A549 (cell line): ENCODE measurements around the gene OR52N2. TPM values are rescaled to one million over a fixed set of nuclear protein-coding genes. Genes with fewer than 3 reads are reported as not detected.

Experiments
- ATAC-seq, 2 experiments: fragments of 200-7000 bp in 1 of 2; fragments of >200 bp in 1 of 2; cut with Nextera tagmentation in 1 of 2; cut with Tn5 transposase in 1 of 2; 3 replicates each; pipeline versions ENCODE4 v1.8.0 to v1.9.1; 2018 to 2020; ENCODE audit warnings: mild to moderate bottlenecking in 1 of 2, moderate library complexity in 1 of 2
- CTCF ChIA-PET: fragments of 300-600 bp; sonication (Branson Sonifier 250); formaldehyde crosslinking; extraction: SDS; loops from one replicate; lab custom pipeline; 2021; ENCODE audit warnings: antibody characterized with exemption, inconsistent platforms; lab: Yijun Ruan, JAX
- POLR2A ChIA-PET: fragments of 350-600 bp; formaldehyde crosslinking; extraction: SDS; loops from one replicate; lab custom pipeline; 2021; ENCODE audit warnings: antibody characterized with exemption, inconsistent platforms; lab: Yijun Ruan, JAX
- DNase-seq, 2 experiments: peaks; one replicate each; pipeline versions ENCODE4 v3.0.0 to v3.0.0-alpha.2; 2011 to 2016; ENCODE audit warnings: low read depth in 1 of 2, low spot score in 1 of 2
- FAIRE-seq: peaks from 2 replicates; lab custom pipeline; 2011; peaks lifted over from hg19 to GRCh38; lab: Jason Lieb, UNC
- H3K27ac ChIP-seq, 2 experiments: fragments of >200 bp; sonication (Bioruptor Twin); formaldehyde crosslinking; 3 replicates each; pipeline ENCODE4 v1.5.1; 2016 to 2017
- H3K4me1 ChIP-seq: fragments of >200 bp; sonication (Bioruptor Twin); formaldehyde crosslinking; 3 replicates; pipeline ENCODE4 v1.6.1; 2016
- H3K4me2 ChIP-seq: fragments of >200 bp; sonication (Bioruptor Twin); formaldehyde crosslinking; 3 replicates; pipeline ENCODE4 v1.6.1; 2016
- H3K4me3 ChIP-seq: fragments of >200 bp; sonication (Bioruptor Twin); formaldehyde crosslinking; 3 replicates; pipeline ENCODE4 v1.5.1; 2016
- H3K9me3 ChIP-seq: fragments of >200 bp; sonication (Bioruptor Twin); formaldehyde crosslinking; 3 replicates; pipeline ENCODE4 v1.6.1; 2016
- BCL3 ChIP-seq: fragments of >200 bp; sonication (Bioruptor Twin); formaldehyde crosslinking; IDR thresholded peaks from 3 replicates; pipeline ENCODE4 v1.6.1; 2016
- CBX2 ChIP-seq: fragments of 200-600 bp; sonication (generic); IDR thresholded peaks from 2 replicates; pipeline ENCODE4 v1.6.1; 2016; ENCODE audit warnings: low read depth, mild to moderate bottlenecking, borderline replicate concordance
- EP300 ChIP-seq, 2 experiments: fragments of >200 bp; sonication (Bioruptor Twin); formaldehyde crosslinking; IDR thresholded peaks; 2 replicates in 1 of 2; 3 replicates in 1 of 2; pipeline ENCODE4 v1.6.1; 2016 to 2017
- FOSB ChIP-seq: fragments of 250-450 bp; sonication (Bioruptor Pico); IDR thresholded peaks from 2 replicates; pipeline ENCODE4 v1.5.0; 2020; ENCODE audit warnings: mild to moderate bottlenecking, moderate library complexity
- HEYL ChIP-seq: fragments of 250-450 bp; sonication (Bioruptor Pico); IDR thresholded peaks from 2 replicates; pipeline ENCODE4 v1.8.0; 2021; ENCODE audit warnings: mild to moderate bottlenecking, moderate library complexity
- KDM5A ChIP-seq: fragments of 200-600 bp; sonication (generic); IDR thresholded peaks from 2 replicates; pipeline ENCODE4 v1.6.1; 2016; ENCODE audit warnings: antibody characterized with exemption, mild to moderate bottlenecking
- MAFK ChIP-seq: fragments of 450-650 bp; IDR thresholded peaks from 2 replicates; pipeline ENCODE4 v1.6.1; 2014; ENCODE audit not compliant: partially characterized antibody
- MAX ChIP-seq: IDR thresholded peaks from 2 replicates; pipeline ENCODE4 v1.6.1; 2012
- MYC ChIP-seq: IDR thresholded peaks from 2 replicates; pipeline ENCODE4 v1.6.1; 2012; ENCODE audit warnings: mild to moderate bottlenecking, inconsistent platforms, low read length, improper control_type of control experiment, borderline replicate concordance
- PHF8 ChIP-seq: fragments of 200-600 bp; sonication (generic); IDR thresholded peaks from 2 replicates; pipeline ENCODE4 v1.6.1; 2016; ENCODE audit warnings: low read depth, mild to moderate bottlenecking, antibody characterized with exemption, moderate library complexity, borderline replicate concordance
- POLR2A ChIP-seq: IDR thresholded peaks from 2 replicates; pipeline ENCODE4 v1.6.1; 2012; ENCODE audit warnings: mild to moderate bottlenecking, low read length
- RAD21 ChIP-seq, 2 experiments: fragments of >200 bp in 1 of 2; sonication (Bioruptor Twin) in 1 of 2; formaldehyde crosslinking in 1 of 2; IDR thresholded peaks in 1 of 2; conservative IDR thresholded peaks in 1 of 2; 2 replicates in 1 of 2; 3 replicates in 1 of 2; pipeline ENCODE4 v1.6.1; 2012 to 2018; ENCODE audit warnings: inconsistent platforms in 1 of 2
- RCOR1 ChIP-seq: fragments of 150-350 bp; IDR thresholded peaks from 2 replicates; pipeline ENCODE4 v1.6.1; 2014; ENCODE audit warnings: antibody characterized with exemption, low read length, low read depth
- SMC3 ChIP-seq: fragments of >200 bp; sonication (Bioruptor Twin); formaldehyde crosslinking; IDR thresholded peaks from 3 replicates; pipeline ENCODE4 v1.6.1; 2018; ENCODE audit warnings: inconsistent platforms
- ZFP36 ChIP-seq: fragments of 450-650 bp; IDR thresholded peaks from 2 replicates; pipeline ENCODE4 v1.6.1; 2014; ENCODE audit warnings: borderline replicate concordance; ENCODE audit not compliant: partially characterized antibody
- WGBS: methylation state at CpG from one replicate; pipeline ENCODE4 v1.1.6; 2017; ENCODE audit errors: missing lambda C conversion rate; 5-methylcytosine and 5-hydroxymethylcytosine counted together
- polyA minus RNA-seq: library from RNA; depleted of rRNA, polyadenylated mRNA; stranded (reverse); fragments of >200 nt; gene quantifications from 2 replicates; pipeline ENCODE4 v1.2.3, GENCODE V29; 2011; rRNA and poly(A)+ RNA removed
- polyA plus RNA-seq, 4 experiments: library from polyadenylated mRNA; depleted of rRNA in 3 of 4; stranded (reverse); fragments of >200 nt; fragmentation: RNase III in 1 of 4; extraction: RNeasy Plus Mini Kit Qiagen cat#74134 plus additional on column Dnase treatment in 1 of 4; gene quantifications; 2 replicates in 3 of 4; 3 replicates in 1 of 4; pipeline ENCODE4 v1.2.3, GENCODE V29; 2011 to 2017
- TF ChIP-seq, protein P1 (sequence below): fragments of 200-600 bp; sonication (generic); IDR thresholded peaks from 2 replicates; pipeline ENCODE4 v1.6.1; 2016; ENCODE audit warnings: antibody characterized with exemption, mild to moderate bottlenecking, moderate library complexity
- TF ChIP-seq, protein P2 (sequence below): fragments of 450-650 bp; IDR thresholded peaks from 2 replicates; pipeline ENCODE4 v1.6.1; 2014; ENCODE audit warnings: antibody characterized with exemption
- TF ChIP-seq, protein P3 (sequence below): fragments of >200 bp; sonication (Bioruptor Twin); formaldehyde crosslinking; IDR thresholded peaks from 3 replicates; pipeline ENCODE4 v1.5.1; 2016
- TF ChIP-seq, protein P4 (sequence below): fragments of 250-450 bp; sonication (Bioruptor Pico); IDR thresholded peaks from 2 replicates; pipeline ENCODE4 v1.5.0; 2021; ENCODE audit warnings: mild to moderate bottlenecking, moderate library complexity, borderline replicate concordance

The OR52N2 gene
- polyA plus RNA-seq (2011; rRNA removed) (not detected in 2 replicates), polyA plus RNA-seq (2017; fragmentation: RNase III; extraction: RNeasy Plus Mini Kit Qiagen cat#74134 plus additional on column Dnase treatment) (not detected in 3 replicates), polyA minus RNA-seq (not detected in 2 replicates)
- polyA plus RNA-seq (2012; cell fraction: cytosol; rRNA removed), result not detected in 2 replicates
- polyA plus RNA-seq (2012; cell fraction: nucleus; rRNA removed), result not detected in 2 replicates

- H3K27ac ChIP-seq, result peak within 1 kb of the TSS in 1 of 2 experiments; percentile 39; a peak in 3 of 6 replicates
- 0% methylated on average over 20 of the region's 24 CpGs for WGBS
- peak within 1 kb of the TSS; percentile 45 for H3K4me3 ChIP-seq
- ATAC-seq (peak; percentile 98 to 99), DNase-seq (peak; percentile 20 to 70), FAIRE-seq (peak; percentile 28)
- H3K9me3 ChIP-seq, result no peaks in the 10 kb centered on the region
- ChIA-PET POLR2A (no interaction called here), CTCF (interaction anchor here (0.9 to 1.3 kb wide), 7 partner anchors 13 to 195 kb away, joined by 3 to 4 read pairs (median 3); partner anchors contain the start of genes OR52N5 and OR56B1)
- H3K4me1 ChIP-seq, result no peaks in the 10 kb centered on the region
- H3K4me2 ChIP-seq, result peak within 1 kb of the TSS; percentile 92
- no peak for TF ChIP-seq CBX2
- no peak for TF ChIP-seq PHF8
- no peak for TF ChIP-seq HEYL (CRISPR knock-in tag)
- TF ChIP-seq BCL3, result no peak
- TF ChIP-seq, protein P1, sequence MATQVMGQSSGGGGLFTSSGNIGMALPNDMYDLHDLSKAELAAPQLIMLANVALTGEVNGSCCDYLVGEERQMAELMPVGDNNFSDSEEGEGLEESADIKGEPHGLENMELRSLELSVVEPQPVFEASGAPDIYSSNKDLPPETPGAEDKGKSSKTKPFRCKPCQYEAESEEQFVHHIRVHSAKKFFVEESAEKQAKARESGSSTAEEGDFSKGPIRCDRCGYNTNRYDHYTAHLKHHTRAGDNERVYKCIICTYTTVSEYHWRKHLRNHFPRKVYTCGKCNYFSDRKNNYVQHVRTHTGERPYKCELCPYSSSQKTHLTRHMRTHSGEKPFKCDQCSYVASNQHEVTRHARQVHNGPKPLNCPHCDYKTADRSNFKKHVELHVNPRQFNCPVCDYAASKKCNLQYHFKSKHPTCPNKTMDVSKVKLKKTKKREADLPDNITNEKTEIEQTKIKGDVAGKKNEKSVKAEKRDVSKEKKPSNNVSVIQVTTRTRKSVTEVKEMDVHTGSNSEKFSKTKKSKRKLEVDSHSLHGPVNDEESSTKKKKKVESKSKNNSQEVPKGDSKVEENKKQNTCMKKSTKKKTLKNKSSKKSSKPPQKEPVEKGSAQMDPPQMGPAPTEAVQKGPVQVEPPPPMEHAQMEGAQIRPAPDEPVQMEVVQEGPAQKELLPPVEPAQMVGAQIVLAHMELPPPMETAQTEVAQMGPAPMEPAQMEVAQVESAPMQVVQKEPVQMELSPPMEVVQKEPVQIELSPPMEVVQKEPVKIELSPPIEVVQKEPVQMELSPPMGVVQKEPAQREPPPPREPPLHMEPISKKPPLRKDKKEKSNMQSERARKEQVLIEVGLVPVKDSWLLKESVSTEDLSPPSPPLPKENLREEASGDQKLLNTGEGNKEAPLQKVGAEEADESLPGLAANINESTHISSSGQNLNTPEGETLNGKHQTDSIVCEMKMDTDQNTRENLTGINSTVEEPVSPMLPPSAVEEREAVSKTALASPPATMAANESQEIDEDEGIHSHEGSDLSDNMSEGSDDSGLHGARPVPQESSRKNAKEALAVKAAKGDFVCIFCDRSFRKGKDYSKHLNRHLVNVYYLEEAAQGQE, result no peak
- TF ChIP-seq RAD21 (conservative IDR thresholded peaks at IDR 0.05 in 1 of 2, IDR thresholded peaks at IDR 0.05 in 1 of 2), result peak; percentile 95 to 96
- TF ChIP-seq, protein P2, sequence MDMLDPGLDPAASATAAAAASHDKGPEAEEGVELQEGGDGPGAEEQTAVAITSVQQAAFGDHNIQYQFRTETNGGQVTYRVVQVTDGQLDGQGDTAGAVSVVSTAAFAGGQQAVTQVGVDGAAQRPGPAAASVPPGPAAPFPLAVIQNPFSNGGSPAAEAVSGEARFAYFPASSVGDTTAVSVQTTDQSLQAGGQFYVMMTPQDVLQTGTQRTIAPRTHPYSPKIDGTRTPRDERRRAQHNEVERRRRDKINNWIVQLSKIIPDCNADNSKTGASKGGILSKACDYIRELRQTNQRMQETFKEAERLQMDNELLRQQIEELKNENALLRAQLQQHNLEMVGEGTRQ, result no peak
- TF ChIP-seq, protein P3, sequence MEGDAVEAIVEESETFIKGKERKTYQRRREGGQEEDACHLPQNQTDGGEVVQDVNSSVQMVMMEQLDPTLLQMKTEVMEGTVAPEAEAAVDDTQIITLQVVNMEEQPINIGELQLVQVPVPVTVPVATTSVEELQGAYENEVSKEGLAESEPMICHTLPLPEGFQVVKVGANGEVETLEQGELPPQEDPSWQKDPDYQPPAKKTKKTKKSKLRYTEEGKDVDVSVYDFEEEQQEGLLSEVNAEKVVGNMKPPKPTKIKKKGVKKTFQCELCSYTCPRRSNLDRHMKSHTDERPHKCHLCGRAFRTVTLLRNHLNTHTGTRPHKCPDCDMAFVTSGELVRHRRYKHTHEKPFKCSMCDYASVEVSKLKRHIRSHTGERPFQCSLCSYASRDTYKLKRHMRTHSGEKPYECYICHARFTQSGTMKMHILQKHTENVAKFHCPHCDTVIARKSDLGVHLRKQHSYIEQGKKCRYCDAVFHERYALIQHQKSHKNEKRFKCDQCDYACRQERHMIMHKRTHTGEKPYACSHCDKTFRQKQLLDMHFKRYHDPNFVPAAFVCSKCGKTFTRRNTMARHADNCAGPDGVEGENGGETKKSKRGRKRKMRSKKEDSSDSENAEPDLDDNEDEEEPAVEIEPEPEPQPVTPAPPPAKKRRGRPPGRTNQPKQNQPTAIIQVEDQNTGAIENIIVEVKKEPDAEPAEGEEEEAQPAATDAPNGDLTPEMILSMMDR, result peak; percentile 88
- TF ChIP-seq SMC3, result peak; percentile 87
- no peak for TF ChIP-seq MAFK
- TF ChIP-seq KDM5A, result peak; percentile 82; the same call in 1 of the 2 replicates
These were observed at the start of gene OR52N2 for GRCh38 chr11:5808500-5809121. OR52N2 (plus strand) TSS chr11:5808924; CDS start chr11:5820336, 11,412 bp downstream.

DNA sequence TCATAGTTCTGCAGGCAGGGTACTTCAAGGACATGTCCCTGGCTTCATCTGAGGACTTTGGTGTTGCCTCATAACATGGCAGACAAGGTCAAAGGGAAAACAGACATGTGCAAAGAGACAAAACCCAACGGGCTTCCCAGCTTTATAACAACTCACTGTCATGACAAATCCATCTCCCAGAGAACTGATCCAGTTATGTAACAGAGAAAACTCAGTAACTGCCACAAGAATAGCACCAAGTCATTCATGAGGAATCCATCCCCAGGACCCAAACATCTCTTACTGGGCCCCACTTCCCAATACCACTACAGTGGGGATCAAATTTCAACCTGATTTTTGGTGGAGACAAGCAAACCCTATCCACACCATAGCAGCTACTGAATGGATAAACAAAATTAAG is 41.7 kb upstream of the OR52N2 start:
- no peak overlapping the region for H3K4me2 ChIP-seq
- no peak for ATAC-seq
- FAIRE-seq, result no peak
- no peak for TF ChIP-seq MYC
- no peak for TF ChIP-seq POLR2A
- TF ChIP-seq MAX, result no peak
- TF ChIP-seq EP300 (IDR thresholded peaks at IDR 0.05), result no peak
- no peak for TF ChIP-seq SMC3
- TF ChIP-seq RCOR1, result no peak
- no peak for TF ChIP-seq FOSB (CRISPR knock-in tag)
- no peak for TF ChIP-seq ZFP36
- TF ChIP-seq, protein P4, sequence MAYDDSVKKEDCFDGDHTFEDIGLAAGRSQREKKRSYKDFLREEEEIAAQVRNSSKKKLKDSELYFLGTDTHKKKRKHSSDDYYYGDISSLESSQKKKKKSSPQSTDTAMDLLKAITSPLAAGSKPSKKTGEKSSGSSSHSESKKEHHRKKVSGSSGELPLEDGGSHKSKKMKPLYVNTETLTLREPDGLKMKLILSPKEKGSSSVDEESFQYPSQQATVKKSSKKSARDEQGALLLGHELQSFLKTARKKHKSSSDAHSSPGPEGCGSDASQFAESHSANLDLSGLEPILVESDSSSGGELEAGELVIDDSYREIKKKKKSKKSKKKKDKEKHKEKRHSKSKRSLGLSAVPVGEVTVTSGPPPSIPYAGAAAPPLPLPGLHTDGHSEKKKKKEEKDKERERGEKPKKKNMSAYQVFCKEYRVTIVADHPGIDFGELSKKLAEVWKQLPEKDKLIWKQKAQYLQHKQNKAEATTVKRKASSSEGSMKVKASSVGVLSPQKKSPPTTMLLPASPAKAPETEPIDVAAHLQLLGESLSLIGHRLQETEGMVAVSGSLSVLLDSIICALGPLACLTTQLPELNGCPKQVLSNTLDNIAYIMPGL, result no peak
- CTCF ChIA-PET, result interaction anchor here (0.6 kb wide), 1 partner anchor 25 kb away, joined by 3 read pairs; no protein-coding TSS in a partner anchor
- H3K4me3 ChIP-seq, result no peak overlapping the region
- DNase-seq, result no peak
- H3K4me1 ChIP-seq, result no peaks in the 10 kb centered on the region
- POLR2A ChIA-PET, result no interaction called here
- H3K27ac ChIP-seq, result no peak overlapping the region
- 0% methylated on average over 1 of the region's 1 CpG for WGBS
- H3K9me3 ChIP-seq, result no peaks in the 10 kb centered on the region
